Measurements from ENCODE around the gene FTHL17.

Gene FTHL17

DNA sequence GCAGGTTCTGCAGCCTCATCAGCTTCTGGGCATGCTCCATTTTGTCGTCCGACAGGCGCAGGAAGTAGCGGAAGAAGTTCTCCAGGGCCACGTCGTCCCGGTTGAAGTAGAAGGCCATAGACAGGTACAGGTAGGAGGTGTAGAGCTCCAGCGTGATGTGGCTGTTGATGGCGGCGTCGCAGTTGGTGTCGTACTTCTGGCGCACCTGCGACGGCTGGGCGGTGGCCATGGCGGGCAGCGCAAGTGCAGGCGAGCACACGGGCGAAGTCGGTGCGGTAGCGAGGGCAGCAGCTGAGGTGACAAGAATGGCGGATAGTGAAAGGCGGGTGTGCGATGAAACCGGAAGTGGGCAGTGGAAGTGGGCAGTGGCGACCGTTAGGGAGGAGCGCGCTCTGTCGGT, at the start of gene FTHL17:
Gene FTHL17, minus strand, starts transcription at position 317 of the 400 bp plus-strand sequence. Its CDS starts 88 bp downstream, at position 229.
- Histone ChIP-seq H3K36me3 (ENCODE audit: control insufficient read depth, insufficient read depth, low read length, severe bottlenecking) (no peaks in the 10 kb centered on the region), H3K9me3 (ENCODE audit: control insufficient read depth, low read length) (peaks cover 23% of the 10 kb centered on the region), H3K27me3 (replicated peaks; ENCODE audit: control insufficient read depth, insufficient read depth, low read length) (peaks cover 8% of the 10 kb centered on the region), H3K4me3 (ENCODE audit: low read length) (no peak within 1 kb of the TSS), H3K9ac (ENCODE audit: low read length) (no peak within 1 kb of the TSS), H3K4me1 (ENCODE audit: control insufficient read depth, insufficient read depth, low read length) (no peaks in the 10 kb centered on the region)
- DNase-seq (ENCODE audit: low read depth): no peak

- no peak overlapping the region for H3K4me3 ChIP-seq (ENCODE audit: low read length)
- H3K9ac ChIP-seq (ENCODE audit: low read length): no peak overlapping the region
- no peaks in the 10 kb centered on the region for H3K9me3 ChIP-seq (ENCODE audit: control insufficient read depth, low read length)
- no peaks in the 10 kb centered on the region for H3K4me1 ChIP-seq (ENCODE audit: control insufficient read depth, insufficient read depth, low read length)
- no peak for DNase-seq (ENCODE audit: low read depth)
- peaks cover 7% of the 10 kb centered on the region for H3K27me3 ChIP-seq (replicated peaks; ENCODE audit: control insufficient read depth, insufficient read depth, low read length)
- H3K36me3 ChIP-seq (ENCODE audit: control insufficient read depth, insufficient read depth, low read length, severe bottlenecking): peaks cover 4% of the 10 kb centered on the region
These were observed 45.4 kb upstream of the FTHL17 start for GRCh38 chrX:31117266-31117665.

GRCh38 chrX:31115398-31115797, 43.6 kb upstream of the FTHL17 start:
- DNase-seq (ENCODE audit: low read depth): no peak
- H3K4me3 ChIP-seq (ENCODE audit: low read length): no peak overlapping the region
- peaks cover 7% of the 10 kb centered on the region for H3K27me3 ChIP-seq (replicated peaks; ENCODE audit: control insufficient read depth, insufficient read depth, low read length)

DNA sequence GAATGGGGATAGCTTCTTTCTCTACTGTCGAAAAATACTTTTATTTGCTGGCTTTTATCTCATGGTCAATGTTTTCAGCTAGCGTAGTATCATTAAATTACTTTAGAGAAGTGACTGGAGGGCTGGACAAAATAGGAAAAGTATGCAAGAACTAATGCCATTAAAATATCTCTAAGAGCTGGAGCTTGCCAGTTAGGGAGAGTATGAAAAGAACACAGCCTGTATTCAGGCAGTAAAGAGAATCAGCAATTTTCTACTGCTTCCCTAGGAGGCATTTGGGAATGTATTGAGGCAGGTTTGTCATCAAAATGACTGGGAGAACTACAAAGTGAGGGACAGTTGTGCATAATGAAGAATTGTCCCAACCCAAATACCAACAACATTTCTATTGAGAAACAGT, 43.0 kb upstream of the FTHL17 start:
- no peak overlapping the region for H3K9ac ChIP-seq (ENCODE audit: low read length)
- no peaks in the 10 kb centered on the region for H3K4me1 ChIP-seq (ENCODE audit: control insufficient read depth, insufficient read depth, low read length)
- DNase-seq (ENCODE audit: low read depth): no peak
- peaks cover 7% of the 10 kb centered on the region for H3K27me3 ChIP-seq (replicated peaks; ENCODE audit: control insufficient read depth, insufficient read depth, low read length)
- H3K9me3 ChIP-seq (ENCODE audit: control insufficient read depth, low read length): no peaks in the 10 kb centered on the region
- H3K36me3 ChIP-seq (ENCODE audit: control insufficient read depth, insufficient read depth, low read length, severe bottlenecking): no peaks in the 10 kb centered on the region
- H3K4me3 ChIP-seq (ENCODE audit: low read length): no peak overlapping the region

More at GRCh38 chrX:31115398-31115797, 43.6 kb upstream of the FTHL17 start:
- Histone ChIP-seq H3K9ac (ENCODE audit: low read length) (no peak overlapping the region), H3K36me3 (ENCODE audit: control insufficient read depth, insufficient read depth, low read length, severe bottlenecking) (no peaks in the 10 kb centered on the region), H3K4me1 (ENCODE audit: control insufficient read depth, insufficient read depth, low read length) (no peaks in the 10 kb centered on the region), H3K9me3 (ENCODE audit: control insufficient read depth, low read length) (no peaks in the 10 kb centered on the region)

- H3K36me3 ChIP-seq (ENCODE audit: control insufficient read depth, insufficient read depth, low read length, severe bottlenecking): no peaks in the 10 kb centered on the region
- H3K27me3 ChIP-seq (replicated peaks; ENCODE audit: control insufficient read depth, insufficient read depth, low read length): peaks cover 7% of the 10 kb centered on the region
- H3K4me1 ChIP-seq (ENCODE audit: control insufficient read depth, insufficient read depth, low read length): no peaks in the 10 kb centered on the region
- H3K9me3 ChIP-seq (ENCODE audit: control insufficient read depth, low read length): no peaks in the 10 kb centered on the region
- H3K9ac ChIP-seq (ENCODE audit: low read length): no peak overlapping the region
- no peak overlapping the region for H3K4me3 ChIP-seq (ENCODE audit: low read length)
- no peak for DNase-seq (ENCODE audit: low read depth)
These were observed 40.6 kb upstream of the FTHL17 start for GRCh38 chrX:31112226-31112999.

DNA sequence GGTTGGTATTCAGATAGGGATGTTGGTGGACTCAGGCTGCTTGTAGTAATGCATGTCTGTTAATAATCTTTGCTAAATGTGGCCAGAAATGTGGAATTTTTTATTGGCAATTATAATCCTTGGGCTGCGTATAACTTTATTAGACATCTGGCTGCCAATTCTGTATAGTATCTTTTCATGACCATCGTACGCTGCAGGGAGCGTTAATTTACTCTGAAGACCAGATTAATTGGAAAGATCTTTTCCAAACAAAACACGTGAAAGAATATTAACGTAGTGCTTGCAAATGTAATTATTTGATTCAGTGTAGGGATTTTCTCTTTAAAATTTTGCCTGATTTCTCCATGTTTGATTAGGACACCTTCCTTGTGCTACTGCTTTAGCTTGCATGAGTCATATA, 38.8 kb upstream of the FTHL17 start:
- H3K9ac ChIP-seq (ENCODE audit: low read length): no peak overlapping the region
- no peaks in the 10 kb centered on the region for H3K4me1 ChIP-seq (ENCODE audit: control insufficient read depth, insufficient read depth, low read length)
- peaks cover 4% of the 10 kb centered on the region for H3K9me3 ChIP-seq (ENCODE audit: control insufficient read depth, low read length)
- peaks cover 7% of the 10 kb centered on the region for H3K27me3 ChIP-seq (replicated peaks; ENCODE audit: control insufficient read depth, insufficient read depth, low read length)
- no peak for DNase-seq (ENCODE audit: low read depth)
- H3K36me3 ChIP-seq (ENCODE audit: control insufficient read depth, insufficient read depth, low read length, severe bottlenecking): no peaks in the 10 kb centered on the region
- no peak overlapping the region for H3K4me3 ChIP-seq (ENCODE audit: low read length)

DNA sequence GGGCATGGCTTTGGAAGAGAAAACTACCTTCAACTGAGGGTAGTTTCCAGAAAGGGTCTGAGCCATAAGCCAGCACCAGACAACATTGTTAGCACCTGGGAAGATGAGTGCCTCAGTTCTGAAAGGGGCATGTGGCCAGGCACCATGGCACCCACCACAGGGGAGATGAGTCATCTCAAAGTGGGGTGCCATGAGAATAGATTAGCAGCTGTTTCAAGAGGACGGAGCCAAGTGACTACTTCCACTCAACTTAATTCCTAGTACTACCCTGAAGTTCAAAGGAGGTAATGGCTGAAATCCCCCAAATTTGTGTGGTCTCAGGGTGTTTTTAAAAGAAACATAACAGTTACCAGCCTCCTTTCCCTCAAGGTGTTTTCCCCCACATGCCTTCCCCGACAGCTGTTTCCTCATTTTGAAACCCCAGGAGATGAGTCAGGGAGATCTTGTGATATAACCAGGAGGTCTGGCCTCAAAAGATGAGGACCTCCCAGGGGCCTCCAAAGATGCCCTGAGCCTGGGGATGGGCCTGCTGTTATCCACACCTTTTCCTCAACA, 27.8 kb upstream of the FTHL17 start:
- DNase-seq (ENCODE audit: low read depth): no peak
- no peaks in the 10 kb centered on the region for H3K4me1 ChIP-seq (ENCODE audit: control insufficient read depth, insufficient read depth, low read length)
- H3K4me3 ChIP-seq (ENCODE audit: low read length): no peak overlapping the region
- H3K9ac ChIP-seq (ENCODE audit: low read length): no peak overlapping the region
- H3K27me3 ChIP-seq (replicated peaks; ENCODE audit: control insufficient read depth, insufficient read depth, low read length): no peaks in the 10 kb centered on the region
- H3K36me3 ChIP-seq (ENCODE audit: control insufficient read depth, insufficient read depth, low read length, severe bottlenecking): no peaks in the 10 kb centered on the region
- no peaks in the 10 kb centered on the region for H3K9me3 ChIP-seq (ENCODE audit: control insufficient read depth, low read length)

- no peak for DNase-seq (ENCODE audit: low read depth)
- Histone ChIP-seq H3K4me3 (ENCODE audit: low read length) (no peak overlapping the region), H3K4me1 (ENCODE audit: control insufficient read depth, insufficient read depth, low read length) (no peaks in the 10 kb centered on the region), H3K9ac (ENCODE audit: low read length) (no peak overlapping the region), H3K36me3 (ENCODE audit: control insufficient read depth, insufficient read depth, low read length, severe bottlenecking) (no peaks in the 10 kb centered on the region), H3K9me3 (ENCODE audit: control insufficient read depth, low read length) (peaks cover 8% of the 10 kb centered on the region), H3K27me3 (replicated peaks; ENCODE audit: control insufficient read depth, insufficient read depth, low read length) (no peaks in the 10 kb centered on the region)
These were observed 26.2 kb upstream of the FTHL17 start for GRCh38 chrX:31098079-31098478.

DNA sequence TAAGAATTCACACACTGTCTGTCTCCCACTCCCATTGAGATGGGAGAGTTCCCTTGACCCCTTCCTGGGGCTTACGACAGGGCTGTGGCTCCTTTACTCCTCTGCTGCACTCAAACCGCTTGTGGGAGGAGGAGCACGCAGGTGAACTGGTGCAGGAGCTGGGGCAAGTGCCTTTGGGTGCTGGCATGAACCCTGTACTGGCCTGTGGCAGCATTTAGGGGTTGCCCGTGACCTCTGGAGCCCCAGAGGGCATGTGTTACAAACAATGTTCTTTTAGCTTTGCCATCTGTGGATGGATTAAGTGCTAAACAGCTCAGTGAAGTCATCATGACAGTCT, 21.8 kb upstream of the FTHL17 start:
- no peak overlapping the region for H3K4me3 ChIP-seq (ENCODE audit: low read length)
- H3K9ac ChIP-seq (ENCODE audit: low read length): no peak overlapping the region
- no peaks in the 10 kb centered on the region for H3K36me3 ChIP-seq (ENCODE audit: control insufficient read depth, insufficient read depth, low read length, severe bottlenecking)
- H3K27me3 ChIP-seq (replicated peaks; ENCODE audit: control insufficient read depth, insufficient read depth, low read length): no peaks in the 10 kb centered on the region
- no peaks in the 10 kb centered on the region for H3K4me1 ChIP-seq (ENCODE audit: control insufficient read depth, insufficient read depth, low read length)
- DNase-seq (ENCODE audit: low read depth): no peak
- H3K9me3 ChIP-seq (ENCODE audit: control insufficient read depth, low read length): peaks cover 8% of the 10 kb centered on the region

DNA sequence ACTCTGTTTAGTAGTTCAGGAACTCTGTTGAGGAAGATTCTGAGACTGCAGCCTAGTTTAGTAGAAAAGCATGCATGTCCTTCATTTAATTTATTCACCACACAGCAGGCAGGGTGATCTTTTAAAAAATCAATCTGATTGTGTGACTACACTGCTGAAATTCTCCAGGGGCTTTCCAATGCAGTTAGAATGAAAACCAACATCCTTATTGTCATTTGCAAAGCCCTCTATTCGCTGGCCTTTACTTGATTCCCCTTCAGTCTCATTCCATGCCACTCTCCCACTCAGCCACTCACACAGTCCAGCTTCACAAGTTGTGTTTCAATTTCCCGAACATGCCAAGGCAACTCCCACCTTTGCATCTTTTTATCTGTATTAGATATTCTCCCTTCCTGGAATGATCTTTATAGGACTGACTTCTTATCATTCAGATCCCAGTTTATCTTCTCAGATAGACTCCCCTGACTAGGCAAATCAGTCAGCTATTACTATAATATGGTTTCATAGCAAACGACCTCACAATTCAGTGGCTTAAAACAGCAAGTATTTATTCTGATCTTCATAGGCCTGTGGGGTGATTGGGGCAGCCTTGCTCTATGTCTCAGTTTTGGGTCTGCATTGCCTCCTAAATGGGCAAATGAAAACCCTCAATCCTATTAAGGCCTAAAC, 21.3 kb upstream of the FTHL17 start:
- DNase-seq (ENCODE audit: low read depth): no peak
- Histone ChIP-seq H3K4me1 (ENCODE audit: control insufficient read depth, insufficient read depth, low read length) (no peaks in the 10 kb centered on the region), H3K9ac (ENCODE audit: low read length) (no peak overlapping the region), H3K27me3 (replicated peaks; ENCODE audit: control insufficient read depth, insufficient read depth, low read length) (no peaks in the 10 kb centered on the region), H3K36me3 (ENCODE audit: control insufficient read depth, insufficient read depth, low read length, severe bottlenecking) (no peaks in the 10 kb centered on the region), H3K4me3 (ENCODE audit: low read length) (no peak overlapping the region), H3K9me3 (ENCODE audit: control insufficient read depth, low read length) (peaks cover 8% of the 10 kb centered on the region)

DNA sequence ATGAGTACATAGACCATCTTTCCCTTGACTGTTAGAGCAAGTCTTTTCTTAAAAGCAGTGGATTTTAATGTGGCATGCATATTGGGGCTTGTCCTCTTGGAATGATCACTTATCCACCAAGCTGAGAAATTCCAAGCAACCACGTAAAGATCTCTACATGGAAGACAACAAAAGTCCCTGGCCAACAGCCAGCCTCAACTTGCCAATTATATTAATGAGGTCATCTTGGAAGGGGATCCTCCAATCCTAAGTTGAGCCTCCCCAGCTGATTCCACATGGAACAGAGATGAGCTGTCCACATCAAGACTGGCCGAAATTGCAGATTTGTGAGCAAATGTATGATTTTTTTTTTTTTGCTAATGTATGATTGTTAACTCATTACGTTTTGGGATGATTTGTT, 20.6 kb upstream of the FTHL17 start:
- H3K27me3 ChIP-seq (replicated peaks; ENCODE audit: control insufficient read depth, insufficient read depth, low read length): no peaks in the 10 kb centered on the region
- no peak overlapping the region for H3K9ac ChIP-seq (ENCODE audit: low read length)

More for the DNA sequence above, 20.6 kb upstream of the FTHL17 start:
- no peak overlapping the region for H3K4me3 ChIP-seq (ENCODE audit: low read length)
- no peaks in the 10 kb centered on the region for H3K4me1 ChIP-seq (ENCODE audit: control insufficient read depth, insufficient read depth, low read length)
- H3K36me3 ChIP-seq (ENCODE audit: control insufficient read depth, insufficient read depth, low read length, severe bottlenecking): no peaks in the 10 kb centered on the region
- peaks cover 8% of the 10 kb centered on the region for H3K9me3 ChIP-seq (ENCODE audit: control insufficient read depth, low read length)
- no peak for DNase-seq (ENCODE audit: low read depth)
